Measurements from ENCODE around the gene MDM2. TPM values are rescaled to one million over a fixed set of nuclear protein-coding genes. Genes with fewer than 3 reads are reported as not detected.

Gene MDM2
- total RNA-seq, 1 experiment from 2014 or later, result 118 TPM

DNA sequence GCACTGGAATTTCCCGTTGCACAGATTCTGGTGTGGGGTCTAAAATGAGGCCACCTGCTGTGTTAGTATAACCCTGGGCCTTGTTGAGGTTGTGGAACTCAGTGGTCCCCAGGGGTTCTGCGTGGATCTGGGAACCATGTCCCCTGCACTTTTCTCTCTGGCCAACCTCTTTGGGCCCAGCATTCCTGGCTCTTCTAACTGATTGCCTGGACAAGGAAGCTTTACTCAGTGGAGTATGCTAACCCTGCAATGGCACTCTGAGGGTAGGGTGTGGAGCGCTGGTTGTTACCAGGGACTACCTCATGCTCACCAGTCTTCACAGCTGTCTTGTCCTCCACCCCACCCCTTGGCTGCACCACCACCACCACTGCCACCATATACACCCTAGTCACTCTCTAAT lies 85.8 kb downstream of the MDM2 start:
- Histone ChIP-seq H3K4me1 (no peaks in the 10 kb centered on the region), H3K27me3 (replicated peaks; ENCODE audit: control insufficient read depth, insufficient read depth, low read length) (no peaks in the 10 kb centered on the region), H3K4me3 (ENCODE audit: low read depth, low read length) (no peak overlapping the region), H3K9me3 (no peaks in the 10 kb centered on the region), H3K36me3 (ENCODE audit: control insufficient read depth, insufficient read depth, low read length) (no peaks in the 10 kb centered on the region)
- H3K27me3 Mint-ChIP-seq (ENCODE audit: insufficient read depth, unreplicated experiment), result no peaks in the 10 kb centered on the region
- H3K9me3 Mint-ChIP-seq (ENCODE audit: unreplicated experiment), result no peaks in the 10 kb centered on the region
- no peak overlapping the region for H3K27ac Mint-ChIP-seq (ENCODE audit: unreplicated experiment)
- BruUV-seq (replicated peaks), result no TSS peak
- ChIA-PET CTCF (no interaction called here), POLR2A (no interaction called here)
- no peak for DNase-seq
- H3K36me3 Mint-ChIP-seq (ENCODE audit: insufficient read depth, unreplicated experiment), result no peaks in the 10 kb centered on the region
- H3K4me3 Mint-ChIP-seq (ENCODE audit: unreplicated experiment), result no peak overlapping the region
- TF ChIP-seq, protein P1, sequence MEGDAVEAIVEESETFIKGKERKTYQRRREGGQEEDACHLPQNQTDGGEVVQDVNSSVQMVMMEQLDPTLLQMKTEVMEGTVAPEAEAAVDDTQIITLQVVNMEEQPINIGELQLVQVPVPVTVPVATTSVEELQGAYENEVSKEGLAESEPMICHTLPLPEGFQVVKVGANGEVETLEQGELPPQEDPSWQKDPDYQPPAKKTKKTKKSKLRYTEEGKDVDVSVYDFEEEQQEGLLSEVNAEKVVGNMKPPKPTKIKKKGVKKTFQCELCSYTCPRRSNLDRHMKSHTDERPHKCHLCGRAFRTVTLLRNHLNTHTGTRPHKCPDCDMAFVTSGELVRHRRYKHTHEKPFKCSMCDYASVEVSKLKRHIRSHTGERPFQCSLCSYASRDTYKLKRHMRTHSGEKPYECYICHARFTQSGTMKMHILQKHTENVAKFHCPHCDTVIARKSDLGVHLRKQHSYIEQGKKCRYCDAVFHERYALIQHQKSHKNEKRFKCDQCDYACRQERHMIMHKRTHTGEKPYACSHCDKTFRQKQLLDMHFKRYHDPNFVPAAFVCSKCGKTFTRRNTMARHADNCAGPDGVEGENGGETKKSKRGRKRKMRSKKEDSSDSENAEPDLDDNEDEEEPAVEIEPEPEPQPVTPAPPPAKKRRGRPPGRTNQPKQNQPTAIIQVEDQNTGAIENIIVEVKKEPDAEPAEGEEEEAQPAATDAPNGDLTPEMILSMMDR (IDR thresholded peaks at IDR 0.05; ENCODE audit: insufficient read depth in 1 of 2, low read depth in 1 of 2, low read length in 1 of 2, severe bottlenecking in 1 of 2, unreplicated experiment in 1 of 2), result no peak
- H3K4me1 Mint-ChIP-seq (ENCODE audit: low read depth, unreplicated experiment), result peaks cover 6% of the 10 kb centered on the region
- intact Hi-C loops (cut with micrococcal nuclease; ENCODE audit: unreplicated experiment), result no loop called here

DNA sequence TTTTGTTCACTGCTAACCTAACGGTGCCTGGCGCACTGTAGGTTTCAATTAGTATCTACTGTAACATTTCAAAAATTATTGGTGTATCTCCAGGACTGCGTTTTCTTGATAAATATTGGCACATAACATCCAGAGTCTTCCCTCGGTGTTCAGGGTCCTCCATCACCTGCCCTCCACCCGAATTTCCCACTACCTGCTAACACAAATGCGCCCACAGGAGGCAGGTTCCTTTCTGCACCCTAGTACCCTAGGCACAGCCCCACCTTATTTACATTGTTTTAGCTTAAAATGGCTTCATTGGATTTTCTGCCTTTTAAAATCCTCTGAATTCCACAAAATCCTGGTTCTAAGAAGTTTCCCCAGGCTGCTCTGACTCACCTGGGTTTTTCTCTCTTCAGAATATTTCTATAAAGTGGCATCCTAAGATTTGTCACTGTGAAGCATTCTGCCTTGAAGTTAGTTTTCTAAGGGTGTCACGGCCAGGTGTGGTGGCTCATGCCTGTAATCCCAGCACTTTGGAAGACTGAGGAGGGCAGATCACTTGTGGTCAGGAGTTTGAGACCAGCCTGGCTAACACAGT lies 86.4 kb downstream of the MDM2 start:
- Mint-ChIP-seq H3K27me3 (ENCODE audit: insufficient read depth, unreplicated experiment) (no peaks in the 10 kb centered on the region), H3K4me3 (ENCODE audit: unreplicated experiment) (no peak overlapping the region), H3K27ac (ENCODE audit: unreplicated experiment) (no peak overlapping the region), H3K4me1 (ENCODE audit: low read depth, unreplicated experiment) (peaks cover 6% of the 10 kb centered on the region), H3K9me3 (ENCODE audit: unreplicated experiment) (no peaks in the 10 kb centered on the region), H3K36me3 (ENCODE audit: insufficient read depth, unreplicated experiment) (no peaks in the 10 kb centered on the region)
- TF ChIP-seq, protein P1 (IDR thresholded peaks at IDR 0.05; ENCODE audit: insufficient read depth in 1 of 2, low read depth in 1 of 2, low read length in 1 of 2, severe bottlenecking in 1 of 2, unreplicated experiment in 1 of 2), result no peak
- Histone ChIP-seq H3K4me3 (ENCODE audit: low read depth, low read length) (no peak overlapping the region), H3K9me3 (no peaks in the 10 kb centered on the region), H3K36me3 (ENCODE audit: control insufficient read depth, insufficient read depth, low read length) (no peaks in the 10 kb centered on the region), H3K27me3 (replicated peaks; ENCODE audit: control insufficient read depth, insufficient read depth, low read length) (no peaks in the 10 kb centered on the region), H3K4me1 (no peaks in the 10 kb centered on the region)
- no peak for DNase-seq
- intact Hi-C loops (cut with micrococcal nuclease; ENCODE audit: unreplicated experiment), result no loop called here
- POLR2A ChIA-PET, result no interaction called here
- CTCF ChIA-PET, result no interaction called here
- BruUV-seq (replicated peaks), result no TSS peak

DNA sequence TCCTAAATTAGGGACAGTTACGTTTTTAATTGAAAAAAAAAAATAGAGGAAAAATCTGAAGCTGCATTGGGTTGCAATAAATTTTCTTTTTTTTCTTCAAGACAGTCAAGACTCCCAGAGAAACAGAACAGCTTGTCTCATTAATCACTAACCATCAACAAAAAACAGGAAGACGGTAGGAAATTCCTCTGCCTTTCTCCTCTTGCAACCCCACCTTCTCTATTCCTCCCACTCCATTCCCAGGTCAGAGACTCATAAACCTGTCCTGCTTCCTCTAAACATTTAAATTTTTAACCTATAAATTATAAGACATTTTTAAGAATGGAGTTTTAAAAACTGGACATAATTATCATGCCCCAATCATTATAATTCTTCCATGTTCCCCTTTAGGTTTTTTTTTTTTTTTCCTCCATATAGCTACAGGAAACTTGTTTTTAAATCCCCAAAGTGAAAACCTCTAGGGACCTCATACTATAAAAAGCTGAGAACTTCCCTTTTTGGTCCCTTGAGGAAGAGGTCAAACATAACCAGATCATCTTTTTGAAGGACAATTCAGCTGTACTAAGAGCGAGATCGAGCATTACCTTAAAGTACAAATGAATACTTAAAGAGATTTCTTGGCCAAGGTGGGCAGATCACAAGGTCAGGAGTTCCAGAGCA lies 89.0 kb downstream of the MDM2 start:
- Histone ChIP-seq H3K36me3 (ENCODE audit: control insufficient read depth, insufficient read depth, low read length) (no peaks in the 10 kb centered on the region), H3K4me1 (no peaks in the 10 kb centered on the region), H3K4me3 (ENCODE audit: low read depth, low read length) (no peak overlapping the region), H3K9me3 (no peaks in the 10 kb centered on the region), H3K27me3 (replicated peaks; ENCODE audit: control insufficient read depth, insufficient read depth, low read length) (no peaks in the 10 kb centered on the region)
- H3K4me3 Mint-ChIP-seq (ENCODE audit: unreplicated experiment), result no peak overlapping the region
- no peak overlapping the region for H3K27ac Mint-ChIP-seq (ENCODE audit: unreplicated experiment)
- intact Hi-C loops (cut with micrococcal nuclease; ENCODE audit: unreplicated experiment), result no loop called here
- H3K36me3 Mint-ChIP-seq (ENCODE audit: insufficient read depth, unreplicated experiment), result no peaks in the 10 kb centered on the region
- no peaks in the 10 kb centered on the region for H3K27me3 Mint-ChIP-seq (ENCODE audit: insufficient read depth, unreplicated experiment)
- ChIA-PET POLR2A (no interaction called here), CTCF (no interaction called here)
- H3K4me1 Mint-ChIP-seq (ENCODE audit: low read depth, unreplicated experiment), result peaks cover 4% of the 10 kb centered on the region
- TF ChIP-seq, protein P1 (IDR thresholded peaks at IDR 0.05; ENCODE audit: insufficient read depth in 1 of 2, low read depth in 1 of 2, low read length in 1 of 2, severe bottlenecking in 1 of 2, unreplicated experiment in 1 of 2), result no peak
- no TSS peak for BruUV-seq (replicated peaks)
- DNase-seq, result no peak
- H3K9me3 Mint-ChIP-seq (ENCODE audit: unreplicated experiment), result no peaks in the 10 kb centered on the region

Data from Caco-2 (cell line).